Stomach (tissue), 9 donors: ENCODE measurements around the gene AFAP1. TPM values are rescaled to one million over a fixed set of nuclear protein-coding genes. Genes with fewer than 3 reads are reported as not detected.

Experiments
- DNase-seq, 2 donors: peaks; one replicate each; pipeline versions ENCODE4 v3.0.0 to v3.0.0-alpha.2; 2013 to 2019
- H3K27ac ChIP-seq, 5 donors: fragments of 200-600 bp in 4 of 5; sonication (generic) in 4 of 5; one replicate each; pipeline ENCODE4 v1.5.1; 2013 to 2019; ENCODE audit warnings: mild to moderate bottlenecking in 1 of 5, moderate library complexity in 1 of 5
- H3K27me3 ChIP-seq, 3 donors: fragments of 200-600 bp; sonication (generic); one replicate each; pipeline ENCODE4 v1.5.1; 2017 to 2019; ENCODE audit warnings: mixed run types in 1 of 3
- H3K36me3 ChIP-seq, 4 donors: fragments of 200-600 bp; sonication (generic); 1 replicate in 3 of 4; 2 replicates in 1 of 4; pipeline ENCODE4 v1.5.1; 2016 to 2019
- H3K4me1 ChIP-seq, 4 donors: fragments of 200-600 bp; sonication (generic); one replicate each; pipeline ENCODE4 v1.5.1; 2016 to 2019
- H3K4me3 ChIP-seq, 4 donors: fragments of 200-600 bp; sonication (generic) in 3 of 4; one replicate each; pipeline ENCODE4 v1.5.1; 2016 to 2019; ENCODE audit warnings: mild to moderate bottlenecking in 1 of 4
- H3K9me3 ChIP-seq, 4 donors: fragments of 200-600 bp; sonication (generic); one replicate each; pipeline ENCODE4 v1.5.1; 2016 to 2019
- CTCF ChIP-seq, 7 experiments: fragments of 450-650 bp in 4 of 7; fragments of 200-600 bp in 3 of 7; sonication (generic) in 3 of 7; IDR thresholded peaks; one replicate each; pipeline ENCODE4 v1.5.1; 2016 to 2019; ENCODE audit warnings: antibody characterized with exemption in 7 of 7, control low read depth in 2 of 7, mild to moderate bottlenecking in 1 of 7
- EP300 ChIP-seq: sonication (generic); formaldehyde crosslinking; IDR thresholded peaks from one replicate; pipeline ENCODE4 v1.6.1; 2017; ENCODE audit warnings: antibody characterized with exemption
- POLR2A ChIP-seq, 4 donors: fragments of 450-650 bp; IDR thresholded peaks; one replicate each; pipeline ENCODE4 v1.6.1; 2016; ENCODE audit warnings: antibody characterized with exemption in 4 of 4, control low read depth in 2 of 4, mild to moderate bottlenecking in 1 of 4, moderate library complexity in 1 of 4
- POLR2AphosphoS5 ChIP-seq, 3 donors: sonication (generic); formaldehyde crosslinking; IDR thresholded peaks; one replicate each; pipeline ENCODE4 v1.6.1; 2016; ENCODE audit warnings: antibody characterized with exemption in 3 of 3
- WGBS, 5 donors: extraction: QIAGEN DNeasy Blood & Tissue Kit in 3 of 5; methylation state at CpG; one replicate each; pipeline versions ENCODE4 v1.1.5 to v1.1.7; 2013 to 2018; 5-methylcytosine and 5-hydroxymethylcytosine counted together
- intact Hi-C: fragments of 100-400 bp; cut with DNase I; formaldehyde crosslinking; loops from one replicate; pipeline ENCODE4 v1.15.1; 2023; ENCODE audit warnings: low total_unique reads
- polyA plus RNA-seq, 3 donors: library from polyadenylated mRNA; stranded (reverse); fragments of 200-250 nt; gene quantifications; one replicate each; pipeline ENCODE4 v1.2.3, GENCODE V29; 2013
- total RNA-seq, 5 donors: library from RNA; depleted of rRNA; stranded (reverse); fragments of >200 nt; gene quantifications; one replicate each; pipeline versions ENCODE4 v1.1.0 to v1.2.3, GENCODE V29; 2014 to 2016
- donor health status: healthy with polysubstance abuse.
- donor health status: Bipolar disorder and iron deficiency.
- donor health status: healthy.

AFAP1 gene
- total and polyA plus RNA-seq, 8 donors = 4.1 to 88.9 (median 12.8) TPM

- Histone ChIP-seq H3K4me1 (peaks cover 10 to 58% (median 37%) of the 10 kb centered on the region in 4 donors), H3K27me3 (no peaks in the 10 kb centered on the region), H3K4me3 (no peak overlapping the region), H3K27ac (peak overlapping the region in 2 of 5 donors; percentile 7 to 89), H3K9me3 (no peaks in the 10 kb centered on the region), H3K36me3 (peaks cover 1 to 32% (median 21%) of the 10 kb centered on the region in 4 donors)
- no peak for DNase-seq
- intact Hi-C loops = no loop called here
- no peak for TF ChIP-seq POLR2AphosphoS5 (IDR thresholded peaks at IDR 0.05)
- no peak for TF ChIP-seq POLR2A (IDR thresholded peaks at IDR 0.05)
- no peak for TF ChIP-seq EP300
- no peak for TF ChIP-seq CTCF (IDR thresholded peaks at IDR 0.05)
- WGBS, 5 donors = 89 to 95% (median 93%) methylated on average over 9 of the region's 9 CpGs
Measured at GRCh38 chr4:7819446-7819845, 120.2 kb downstream of the AFAP1 start.

DNA sequence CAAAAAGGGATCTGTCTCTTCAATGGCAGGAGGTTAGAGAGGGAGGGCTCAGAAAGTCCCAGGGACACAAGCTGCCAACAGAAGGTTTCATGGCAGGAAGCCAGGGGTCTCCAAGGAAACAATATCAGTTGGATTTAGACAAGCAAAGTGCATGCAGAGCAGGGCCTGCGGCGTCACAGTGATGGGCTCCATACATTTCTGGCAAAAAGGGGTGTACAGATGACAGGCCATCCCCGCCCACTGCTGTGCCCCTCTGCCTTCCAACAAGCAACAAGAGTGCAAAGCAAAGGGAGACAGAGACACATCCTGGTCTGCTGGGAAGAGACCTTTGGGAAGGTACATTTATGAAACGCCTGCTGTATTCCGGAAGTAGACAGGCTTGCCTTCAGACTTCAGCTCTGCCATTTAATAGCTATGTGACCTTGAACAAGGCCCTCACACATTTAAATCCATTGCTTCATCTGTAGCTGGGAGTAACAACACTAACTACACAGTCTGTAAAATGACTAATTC lies 121.2 kb downstream of the AFAP1 start:
- intact Hi-C loops = no loop called here

DNA sequence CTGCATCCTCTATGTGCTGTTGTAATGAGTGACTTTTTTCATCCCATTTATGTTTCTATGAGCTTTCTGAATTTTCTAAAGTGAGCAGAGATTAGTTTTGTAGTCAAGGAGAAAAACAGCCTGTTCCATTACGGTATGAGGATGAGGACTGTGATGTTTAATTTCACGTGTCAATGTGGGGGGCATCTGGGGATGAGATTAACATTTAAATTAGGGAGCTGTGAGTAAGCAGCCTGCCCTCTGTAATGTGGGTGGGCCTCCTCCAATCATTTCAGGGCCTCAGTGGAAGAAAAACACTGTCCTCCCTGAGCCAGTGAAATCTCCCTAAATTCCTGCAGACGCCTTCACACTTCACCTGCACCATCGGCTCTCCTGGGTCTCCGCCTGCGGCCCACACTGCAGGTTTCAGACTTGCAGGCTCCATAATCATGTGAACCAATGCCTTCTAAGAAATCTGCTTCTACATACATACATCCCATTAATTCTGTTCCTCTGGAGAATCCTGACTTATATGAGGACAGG lies 121.7 kb downstream of the AFAP1 start:
- Histone ChIP-seq H3K27ac (peak overlapping the region in 3 of 5 donors; percentile 29 to 89 (median 29)), H3K9me3 (no peaks in the 10 kb centered on the region), H3K27me3 (no peaks in the 10 kb centered on the region), H3K4me1 (peaks cover 3 to 54% (median 30%) of the 10 kb centered on the region in 4 donors), H3K4me3 (no peak overlapping the region), H3K36me3 (peaks cover 4 to 37% (median 24%) of the 10 kb centered on the region in 4 donors)
- 77 to 90% (median 81%) methylated on average over 6 of the region's 6 CpGs for WGBS, 5 donors
- intact Hi-C loops = no loop called here
- TF ChIP-seq EP300 = no peak
- TF ChIP-seq CTCF (IDR thresholded peaks at IDR 0.05) = no peak
- TF ChIP-seq POLR2AphosphoS5 (IDR thresholded peaks at IDR 0.05) = no peak
- TF ChIP-seq POLR2A (IDR thresholded peaks at IDR 0.05) = no peak
- no peak for DNase-seq

More for the DNA sequence above, 121.2 kb downstream of the AFAP1 start:
- Histone ChIP-seq H3K9me3 (no peaks in the 10 kb centered on the region), H3K4me3 (no peak overlapping the region), H3K36me3 (peaks cover 4 to 37% (median 24%) of the 10 kb centered on the region in 4 donors), H3K4me1 (peaks cover 7 to 54% (median 32%) of the 10 kb centered on the region in 4 donors), H3K27me3 (no peaks in the 10 kb centered on the region), H3K27ac (peak overlapping the region in 3 of 5 donors; percentile 29 to 89 (median 29))
- DNase-seq = peak in 1 of 2 donors; percentile 84
- TF ChIP-seq POLR2A (IDR thresholded peaks at IDR 0.05) (no peak), CTCF (IDR thresholded peaks at IDR 0.05) (no peak), POLR2AphosphoS5 (IDR thresholded peaks at IDR 0.05) (no peak), EP300 (no peak)
- 65 to 76% (median 68%) methylated on average over 5 of the region's 5 CpGs for WGBS, 5 donors

GRCh38 chr4:7816771-7817170 lies 122.9 kb downstream of the AFAP1 start:
- intact Hi-C loops = no loop called here
- no peak overlapping the region for H3K4me3 ChIP-seq
- DNase-seq = no peak
- H3K27ac ChIP-seq = peak overlapping the region in 3 of 5 donors; percentile 21 to 89 (median 30)
- TF ChIP-seq POLR2AphosphoS5 (IDR thresholded peaks at IDR 0.05) = no peak
- TF ChIP-seq EP300 = no peak
- no peak for TF ChIP-seq CTCF (IDR thresholded peaks at IDR 0.05)
- TF ChIP-seq POLR2A (IDR thresholded peaks at IDR 0.05) = no peak
- no peaks in the 10 kb centered on the region for H3K27me3 ChIP-seq
- peaks cover 4 to 37% (median 24%) of the 10 kb centered on the region in 4 donors for H3K36me3 ChIP-seq
- no peaks in the 10 kb centered on the region for H3K9me3 ChIP-seq
- peaks cover 2 to 56% (median 31%) of the 10 kb centered on the region in 4 donors for H3K4me1 ChIP-seq
- WGBS, 5 donors = 62 to 78% (median 71%) methylated on average over 7 of the region's 7 CpGs
